ENCODE results near the gene ZNF747. TPM values are rescaled to one million over a fixed set of nuclear protein-coding genes. Genes with fewer than 3 reads are reported as not detected.
A peak's percentile ranks its signal among the peaks of the same experiment; 100 is the strongest.

The ZNF747 gene
- total RNA-seq, 1 experiment from 2014 or later, result 12.3 TPM

- H3K27ac Mint-ChIP-seq (ENCODE audit: unreplicated experiment), result peak overlapping the region; percentile 28
Observed at GRCh38 chr16:30566531-30566930, 31.9 kb upstream of the ZNF747 start.

GRCh38 chr16:30565984-30566383 is 31.3 kb upstream of the ZNF747 start:
- intact Hi-C loops (cut with micrococcal nuclease; ENCODE audit: unreplicated experiment), result no loop called here
- TF ChIP-seq, protein P1, sequence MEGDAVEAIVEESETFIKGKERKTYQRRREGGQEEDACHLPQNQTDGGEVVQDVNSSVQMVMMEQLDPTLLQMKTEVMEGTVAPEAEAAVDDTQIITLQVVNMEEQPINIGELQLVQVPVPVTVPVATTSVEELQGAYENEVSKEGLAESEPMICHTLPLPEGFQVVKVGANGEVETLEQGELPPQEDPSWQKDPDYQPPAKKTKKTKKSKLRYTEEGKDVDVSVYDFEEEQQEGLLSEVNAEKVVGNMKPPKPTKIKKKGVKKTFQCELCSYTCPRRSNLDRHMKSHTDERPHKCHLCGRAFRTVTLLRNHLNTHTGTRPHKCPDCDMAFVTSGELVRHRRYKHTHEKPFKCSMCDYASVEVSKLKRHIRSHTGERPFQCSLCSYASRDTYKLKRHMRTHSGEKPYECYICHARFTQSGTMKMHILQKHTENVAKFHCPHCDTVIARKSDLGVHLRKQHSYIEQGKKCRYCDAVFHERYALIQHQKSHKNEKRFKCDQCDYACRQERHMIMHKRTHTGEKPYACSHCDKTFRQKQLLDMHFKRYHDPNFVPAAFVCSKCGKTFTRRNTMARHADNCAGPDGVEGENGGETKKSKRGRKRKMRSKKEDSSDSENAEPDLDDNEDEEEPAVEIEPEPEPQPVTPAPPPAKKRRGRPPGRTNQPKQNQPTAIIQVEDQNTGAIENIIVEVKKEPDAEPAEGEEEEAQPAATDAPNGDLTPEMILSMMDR (IDR thresholded peaks at IDR 0.05; ENCODE audit: unreplicated experiment), result no peak
- H3K4me1 Mint-ChIP-seq (ENCODE audit: low read depth, unreplicated experiment), result peaks cover 22% of the 10 kb centered on the region
- no peak for DNase-seq
- no peak overlapping the region for H3K4me3 Mint-ChIP-seq (ENCODE audit: low read depth, unreplicated experiment)
- CTCF ChIA-PET, result interaction anchor here (0.7 to 1.1 kb wide), 3 partner anchors 127 to 225 kb away, joined by 3 to 5 read pairs (median 5); partner anchors contain the start of gene DCTPP1
- peaks cover 11% of the 10 kb centered on the region for H3K27me3 Mint-ChIP-seq (ENCODE audit: unreplicated experiment)
- no peak overlapping the region for H3K27ac Mint-ChIP-seq (ENCODE audit: unreplicated experiment)
- no TSS peak for BruUV-seq (replicated peaks)
- H3K36me3 Mint-ChIP-seq (ENCODE audit: insufficient read depth, unreplicated experiment), result peaks cover 13% of the 10 kb centered on the region
- no peaks in the 10 kb centered on the region for H3K9me3 Mint-ChIP-seq (ENCODE audit: low read depth, unreplicated experiment)

More at GRCh38 chr16:30566531-30566930, 31.9 kb upstream of the ZNF747 start:
- CTCF ChIA-PET, result no interaction called here
- Mint-ChIP-seq H3K9me3 (ENCODE audit: low read depth, unreplicated experiment) (no peaks in the 10 kb centered on the region), H3K27me3 (ENCODE audit: unreplicated experiment) (peaks cover 11% of the 10 kb centered on the region), H3K4me3 (ENCODE audit: low read depth, unreplicated experiment) (no peak overlapping the region), H3K36me3 (ENCODE audit: insufficient read depth, unreplicated experiment) (peaks cover 13% of the 10 kb centered on the region), H3K4me1 (ENCODE audit: low read depth, unreplicated experiment) (peaks cover 17% of the 10 kb centered on the region)
- intact Hi-C loops (cut with micrococcal nuclease; ENCODE audit: unreplicated experiment), result no loop called here
- TF ChIP-seq, protein P1 (IDR thresholded peaks at IDR 0.05; ENCODE audit: unreplicated experiment), result no peak
- no TSS peak for BruUV-seq (replicated peaks)
- DNase-seq, result no peak

DNA sequence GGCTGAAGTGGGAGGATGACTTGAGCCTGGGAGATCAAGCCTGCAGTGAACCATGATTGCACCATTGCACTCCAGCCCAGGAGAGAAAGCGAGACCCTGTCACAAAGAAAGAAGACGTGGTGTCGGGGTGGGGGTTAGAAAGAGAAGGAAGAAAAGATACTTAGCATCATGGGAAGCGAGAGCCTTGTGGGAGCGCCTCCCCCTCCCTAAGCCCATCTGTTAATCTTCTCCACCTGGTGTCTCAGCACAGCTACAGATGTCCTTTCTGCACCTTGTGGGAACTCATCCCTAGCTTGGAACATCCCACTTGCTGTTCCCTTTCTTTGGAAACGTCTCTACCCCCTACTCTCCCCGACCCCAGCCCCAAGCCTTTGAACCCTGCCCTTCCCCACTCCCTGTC is 30.9 kb upstream of the ZNF747 start:
- BruUV-seq (replicated peaks), result no TSS peak
- CTCF ChIA-PET, result interaction anchor here (0.7 to 1.1 kb wide), 3 partner anchors 128 to 224 kb away, joined by 3 to 5 read pairs (median 5); partner anchors contain the start of gene DCTPP1
- no peak overlapping the region for H3K4me3 Mint-ChIP-seq (ENCODE audit: low read depth, unreplicated experiment)

DNA sequence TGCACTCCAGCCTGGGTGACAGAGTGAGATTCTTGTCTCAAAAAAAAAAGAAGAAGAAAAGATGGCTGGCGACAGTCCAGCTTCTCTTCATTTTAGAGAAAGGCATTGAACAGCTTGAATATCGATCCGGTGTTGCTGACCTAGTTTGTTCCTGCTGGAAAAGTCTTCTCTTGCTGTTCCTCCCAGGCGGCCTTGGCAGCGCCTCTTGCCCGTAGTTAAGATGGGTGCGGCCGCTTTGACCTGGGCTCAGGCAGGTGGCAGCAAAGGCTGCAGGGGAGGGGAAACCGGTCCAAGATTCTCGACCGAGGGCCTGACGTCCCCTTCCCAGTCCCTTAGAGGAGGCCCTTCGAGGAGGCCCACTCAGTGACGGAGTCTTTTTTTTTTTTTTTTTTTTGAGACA is 27.4 kb upstream of the ZNF747 start:
- intact Hi-C loops (cut with micrococcal nuclease; ENCODE audit: unreplicated experiment), result no loop called here
- DNase-seq, result peak; percentile 65
- peaks cover 34% of the 10 kb centered on the region for H3K36me3 Mint-ChIP-seq (ENCODE audit: insufficient read depth, unreplicated experiment)
- peak overlapping the region; percentile 79 for H3K27ac Mint-ChIP-seq (ENCODE audit: unreplicated experiment)
- CTCF ChIA-PET, result interaction anchor here (1.0 to 2.1 kb wide), 4 partner anchors 9 to 153 kb away, joined by 3 to 12 read pairs (median 7); partner anchors contain the start of genes DCTPP1 and ZNF688
- peaks cover 30% of the 10 kb centered on the region for H3K4me1 Mint-ChIP-seq (ENCODE audit: low read depth, unreplicated experiment)
- H3K4me3 Mint-ChIP-seq (ENCODE audit: low read depth, unreplicated experiment), result peak overlapping the region; percentile 89
- peaks cover 11% of the 10 kb centered on the region for H3K27me3 Mint-ChIP-seq (ENCODE audit: unreplicated experiment)
- no TSS peak for BruUV-seq (replicated peaks)
- H3K9me3 Mint-ChIP-seq (ENCODE audit: low read depth, unreplicated experiment), result no peaks in the 10 kb centered on the region
- TF ChIP-seq, protein P1 (IDR thresholded peaks at IDR 0.05; ENCODE audit: unreplicated experiment), result no peak

More for the DNA sequence above, 30.9 kb upstream of the ZNF747 start:
- TF ChIP-seq, protein P1 (IDR thresholded peaks at IDR 0.05; ENCODE audit: unreplicated experiment), result no peak
- no peak overlapping the region for H3K27ac Mint-ChIP-seq (ENCODE audit: unreplicated experiment)
- DNase-seq, result no peak
- H3K27me3 Mint-ChIP-seq (ENCODE audit: unreplicated experiment), result peaks cover 11% of the 10 kb centered on the region
- H3K9me3 Mint-ChIP-seq (ENCODE audit: low read depth, unreplicated experiment), result no peaks in the 10 kb centered on the region
- intact Hi-C loops (cut with micrococcal nuclease; ENCODE audit: unreplicated experiment), result no loop called here
- peaks cover 25% of the 10 kb centered on the region for H3K4me1 Mint-ChIP-seq (ENCODE audit: low read depth, unreplicated experiment)
- H3K36me3 Mint-ChIP-seq (ENCODE audit: insufficient read depth, unreplicated experiment), result peaks cover 10% of the 10 kb centered on the region

Measured in Calu3 (cell line).